Measurements from ENCODE around the gene PPAN. TPM values are rescaled to one million over a fixed set of nuclear protein-coding genes. Genes with fewer than 3 reads are reported as not detected.

Gene PPAN
- polyA plus RNA-seq, 3 donors, result 7.2 to 26.2 (median 7.6) TPM

- Histone ChIP-seq H3K27me3 (ENCODE audit: control insufficient read depth in 2 of 2, insufficient read depth in 2 of 2, low read length in 2 of 2) (no peaks in the 10 kb centered on the region), H3K4me2 (replicated peaks; ENCODE audit: extremely low read depth, low read length, poor library complexity, severe bottlenecking) (no peak overlapping the region), H2AFZ (ENCODE audit: insufficient read depth, low read depth, low read length, poor library complexity, severe bottlenecking) (no peak overlapping the region), H3K79me2 (ENCODE audit: insufficient read depth, low read length) (no peaks in the 10 kb centered on the region), H3K9ac (ENCODE audit: insufficient read depth, low read length, poor library complexity, severe bottlenecking) (no peak overlapping the region), H3K4me1 (ENCODE audit: control insufficient read depth in 1 of 2, insufficient read depth in 2 of 2, low read length in 2 of 2) (peaks cover 5 to 10% of the 10 kb centered on the region in 2 donors), H3K9me3 (replicated peaks in 1 of 2; ENCODE audit: control insufficient read depth in 1 of 2, insufficient read depth in 1 of 2, low read length in 2 of 2) (no peaks in the 10 kb centered on the region), H4K20me1 (ENCODE audit: insufficient read depth, low read length) (no peaks in the 10 kb centered on the region), H3K27ac (ENCODE audit: low read depth in 1 of 2, low read length in 2 of 2) (peak overlapping the region in 1 of 2 donors; percentile 62), H3K4me3 (replicated peaks in 1 of 3; ENCODE audit: low read depth in 2 of 3, low read length in 3 of 3) (no peak overlapping the region), H3K36me3 (replicated peaks in 1 of 2; ENCODE audit: control insufficient read depth in 1 of 2, insufficient read depth in 2 of 2, low read length in 2 of 2) (peaks cover 58 to 74% of the 10 kb centered on the region in 2 donors)
- H3K27me3 Mint-ChIP-seq (ENCODE audit: low read depth in 3 of 3), result no peaks in the 10 kb centered on the region
- DNase-seq, result no peak
- H3K9me3 Mint-ChIP-seq, result no peaks in the 10 kb centered on the region
- WGBS (ENCODE audit: insufficient coverage), result 97% methylated on average over 8 of the region's 9 CpGs
- H3K27ac Mint-ChIP-seq, result peak overlapping the region in 1 of 7 donors; percentile 20
- TF ChIP-seq, protein P1, sequence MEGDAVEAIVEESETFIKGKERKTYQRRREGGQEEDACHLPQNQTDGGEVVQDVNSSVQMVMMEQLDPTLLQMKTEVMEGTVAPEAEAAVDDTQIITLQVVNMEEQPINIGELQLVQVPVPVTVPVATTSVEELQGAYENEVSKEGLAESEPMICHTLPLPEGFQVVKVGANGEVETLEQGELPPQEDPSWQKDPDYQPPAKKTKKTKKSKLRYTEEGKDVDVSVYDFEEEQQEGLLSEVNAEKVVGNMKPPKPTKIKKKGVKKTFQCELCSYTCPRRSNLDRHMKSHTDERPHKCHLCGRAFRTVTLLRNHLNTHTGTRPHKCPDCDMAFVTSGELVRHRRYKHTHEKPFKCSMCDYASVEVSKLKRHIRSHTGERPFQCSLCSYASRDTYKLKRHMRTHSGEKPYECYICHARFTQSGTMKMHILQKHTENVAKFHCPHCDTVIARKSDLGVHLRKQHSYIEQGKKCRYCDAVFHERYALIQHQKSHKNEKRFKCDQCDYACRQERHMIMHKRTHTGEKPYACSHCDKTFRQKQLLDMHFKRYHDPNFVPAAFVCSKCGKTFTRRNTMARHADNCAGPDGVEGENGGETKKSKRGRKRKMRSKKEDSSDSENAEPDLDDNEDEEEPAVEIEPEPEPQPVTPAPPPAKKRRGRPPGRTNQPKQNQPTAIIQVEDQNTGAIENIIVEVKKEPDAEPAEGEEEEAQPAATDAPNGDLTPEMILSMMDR (IDR thresholded peaks at IDR 0.05), result no peak
- peaks cover 41 to 77% of the 10 kb centered on the region in 2 donors for H3K36me3 Mint-ChIP-seq
- intact Hi-C loops (cut with micrococcal nuclease), result no loop called here
- peaks cover 9% of the 10 kb centered on the region for H3K4me1 Mint-ChIP-seq
- no peak overlapping the region for H3K4me3 Mint-ChIP-seq
These were observed 27.9 kb downstream of the PPAN start for GRCh38 chr19:10134040-10134439.

GRCh38 chr19:10135551-10136334, 29.6 kb downstream of the PPAN start:
- Mint-ChIP-seq H3K4me3 (no peak overlapping the region), H3K4me1 (peaks cover 9% of the 10 kb centered on the region), H3K36me3 (peaks cover 51 to 89% of the 10 kb centered on the region in 2 donors), H3K27me3 (ENCODE audit: low read depth in 3 of 3) (no peaks in the 10 kb centered on the region), H3K27ac (peak overlapping the region in 1 of 7 donors; percentile 69), H3K9me3 (no peaks in the 10 kb centered on the region)
- Histone ChIP-seq H3K4me1 (ENCODE audit: control insufficient read depth in 1 of 2, insufficient read depth in 2 of 2, low read length in 2 of 2) (peaks cover 5 to 10% of the 10 kb centered on the region in 2 donors), H3K27me3 (ENCODE audit: control insufficient read depth in 2 of 2, insufficient read depth in 2 of 2, low read length in 2 of 2) (no peaks in the 10 kb centered on the region), H3K79me2 (ENCODE audit: insufficient read depth, low read length) (no peaks in the 10 kb centered on the region), H3K9me3 (replicated peaks in 1 of 2; ENCODE audit: control insufficient read depth in 1 of 2, insufficient read depth in 1 of 2, low read length in 2 of 2) (no peaks in the 10 kb centered on the region), H3K9ac (ENCODE audit: insufficient read depth, low read length, poor library complexity, severe bottlenecking) (no peak overlapping the region), H3K4me3 (replicated peaks in 1 of 3; ENCODE audit: low read depth in 2 of 3, low read length in 3 of 3) (no peak overlapping the region), H3K27ac (ENCODE audit: low read depth in 1 of 2, low read length in 2 of 2) (peak overlapping the region in 1 of 2 donors; percentile 31), H2AFZ (ENCODE audit: insufficient read depth, low read depth, low read length, poor library complexity, severe bottlenecking) (no peak overlapping the region), H3K36me3 (replicated peaks in 1 of 2; ENCODE audit: control insufficient read depth in 1 of 2, insufficient read depth in 2 of 2, low read length in 2 of 2) (peaks cover 74 to 91% of the 10 kb centered on the region in 2 donors), H4K20me1 (ENCODE audit: insufficient read depth, low read length) (no peaks in the 10 kb centered on the region), H3K4me2 (replicated peaks; ENCODE audit: extremely low read depth, low read length, poor library complexity, severe bottlenecking) (no peak overlapping the region)
- TF ChIP-seq, protein P1 (IDR thresholded peaks at IDR 0.05), result no peak
- no peak for DNase-seq
- WGBS (ENCODE audit: insufficient coverage), result 97% methylated on average over 37 of the region's 39 CpGs
- intact Hi-C loops (cut with micrococcal nuclease), result no loop called here
